ENCODE results near the gene VKORC1.

DNA sequence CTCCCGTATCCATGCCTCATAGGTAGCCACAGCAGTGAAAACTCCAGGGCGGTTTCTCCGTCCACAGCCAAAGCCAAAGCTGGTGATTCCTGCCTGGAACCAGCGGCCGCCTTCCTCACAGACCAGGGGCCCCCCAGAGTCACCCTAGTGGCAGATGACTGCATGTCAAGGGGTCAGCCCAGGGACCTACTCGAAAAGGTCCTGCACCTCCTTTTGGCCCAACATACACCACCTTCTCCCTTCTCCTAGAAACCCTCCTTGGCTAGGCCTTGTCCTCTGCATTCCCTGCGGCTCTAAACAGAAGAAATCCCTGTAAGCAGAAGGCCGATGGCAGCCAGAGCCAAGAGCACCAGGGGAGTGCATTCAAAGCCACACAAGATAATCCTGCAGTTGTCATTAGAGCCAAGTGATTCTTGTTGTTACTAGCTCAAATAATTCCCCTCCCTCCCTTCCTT, 49.1 kb upstream of the VKORC1 start:
- TF ChIP-seq FOXP2 (optimal IDR thresholded peaks at IDR 0.05; ENCODE audit: borderline replicate concordance, extremely low read depth, extremely low read length, insufficient read depth) (no peak), POLR2AphosphoS5 (IDR thresholded peaks at IDR 0.05; ENCODE audit: low read depth, low read length) (no peak), SIN3A (IDR thresholded peaks at IDR 0.05; ENCODE audit: borderline replicate concordance, insufficient read depth, low read length) (no peak), TAF1 (IDR thresholded peaks at IDR 0.05; ENCODE audit: borderline replicate concordance, insufficient read depth, low read length) (no peak)
- TF ChIP-seq, protein P1, sequence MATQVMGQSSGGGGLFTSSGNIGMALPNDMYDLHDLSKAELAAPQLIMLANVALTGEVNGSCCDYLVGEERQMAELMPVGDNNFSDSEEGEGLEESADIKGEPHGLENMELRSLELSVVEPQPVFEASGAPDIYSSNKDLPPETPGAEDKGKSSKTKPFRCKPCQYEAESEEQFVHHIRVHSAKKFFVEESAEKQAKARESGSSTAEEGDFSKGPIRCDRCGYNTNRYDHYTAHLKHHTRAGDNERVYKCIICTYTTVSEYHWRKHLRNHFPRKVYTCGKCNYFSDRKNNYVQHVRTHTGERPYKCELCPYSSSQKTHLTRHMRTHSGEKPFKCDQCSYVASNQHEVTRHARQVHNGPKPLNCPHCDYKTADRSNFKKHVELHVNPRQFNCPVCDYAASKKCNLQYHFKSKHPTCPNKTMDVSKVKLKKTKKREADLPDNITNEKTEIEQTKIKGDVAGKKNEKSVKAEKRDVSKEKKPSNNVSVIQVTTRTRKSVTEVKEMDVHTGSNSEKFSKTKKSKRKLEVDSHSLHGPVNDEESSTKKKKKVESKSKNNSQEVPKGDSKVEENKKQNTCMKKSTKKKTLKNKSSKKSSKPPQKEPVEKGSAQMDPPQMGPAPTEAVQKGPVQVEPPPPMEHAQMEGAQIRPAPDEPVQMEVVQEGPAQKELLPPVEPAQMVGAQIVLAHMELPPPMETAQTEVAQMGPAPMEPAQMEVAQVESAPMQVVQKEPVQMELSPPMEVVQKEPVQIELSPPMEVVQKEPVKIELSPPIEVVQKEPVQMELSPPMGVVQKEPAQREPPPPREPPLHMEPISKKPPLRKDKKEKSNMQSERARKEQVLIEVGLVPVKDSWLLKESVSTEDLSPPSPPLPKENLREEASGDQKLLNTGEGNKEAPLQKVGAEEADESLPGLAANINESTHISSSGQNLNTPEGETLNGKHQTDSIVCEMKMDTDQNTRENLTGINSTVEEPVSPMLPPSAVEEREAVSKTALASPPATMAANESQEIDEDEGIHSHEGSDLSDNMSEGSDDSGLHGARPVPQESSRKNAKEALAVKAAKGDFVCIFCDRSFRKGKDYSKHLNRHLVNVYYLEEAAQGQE (IDR thresholded peaks at IDR 0.05; ENCODE audit: insufficient read depth in 1 of 2, low read depth in 2 of 2, low read length in 2 of 2): no peak
